ENCODE data around the gene MRRF. TPM values are rescaled to one million over a fixed set of nuclear protein-coding genes. Genes with fewer than 3 reads are reported as not detected.

Gene MRRF
- polyA plus RNA-seq, 1 experiment, result 35.1 TPM

- ChIA-PET POLR2A (no interaction called here), CTCF (interaction anchor here (0.6 kb wide), 1 partner anchor 257 kb away, joined by 3 read pairs; no protein-coding TSS in a partner anchor)
- no peaks in the 10 kb centered on the region for H3K36me3 ChIP-seq (ENCODE audit: control insufficient read depth, insufficient read depth, low read length)
- no peak for TF ChIP-seq CTCF (IDR thresholded peaks at IDR 0.05; ENCODE audit: insufficient read depth, low read depth, low read length)
- no peak overlapping the region for H3K4me3 ChIP-seq (ENCODE audit: low read depth, low read length)
- no peaks in the 10 kb centered on the region for H3K27me3 ChIP-seq (ENCODE audit: control insufficient read depth, insufficient read depth, low read length)
- no peak for DNase-seq (ENCODE audit: low read depth)
Measured at GRCh38 chr9:122261469-122261881, 3.2 kb upstream of the MRRF start.

GRCh38 chr9:122262073-122262472 lies 2.6 kb upstream of the MRRF start:
- no peak for DNase-seq (ENCODE audit: low read depth)
- H3K27me3 ChIP-seq (ENCODE audit: control insufficient read depth, insufficient read depth, low read length), result no peaks in the 10 kb centered on the region
- H3K36me3 ChIP-seq (ENCODE audit: control insufficient read depth, insufficient read depth, low read length), result no peaks in the 10 kb centered on the region
- ChIA-PET CTCF (no interaction called here), POLR2A (no interaction called here)
- H3K4me3 ChIP-seq (ENCODE audit: low read depth, low read length), result no peak overlapping the region
- TF ChIP-seq CTCF (IDR thresholded peaks at IDR 0.05; ENCODE audit: insufficient read depth, low read depth, low read length), result no peak

- TF ChIP-seq CTCF (IDR thresholded peaks at IDR 0.05; ENCODE audit: insufficient read depth, low read depth, low read length), result no peak
- no peaks in the 10 kb centered on the region for H3K36me3 ChIP-seq (ENCODE audit: control insufficient read depth, insufficient read depth, low read length)
- no peaks in the 10 kb centered on the region for H3K27me3 ChIP-seq (ENCODE audit: control insufficient read depth, insufficient read depth, low read length)
- peak overlapping the region; percentile 71 for H3K4me3 ChIP-seq (ENCODE audit: low read depth, low read length)
- DNase-seq (ENCODE audit: low read depth), result no peak
- ChIA-PET CTCF (interaction anchor here (1.3 to 2.0 kb wide), 6 partner anchors 12 to 140 kb away, joined by 3 to 8 read pairs (median 7); no protein-coding TSS in a partner anchor), POLR2A (no interaction called here)
Measured at GRCh38 chr9:122263699-122264349, 858 bp upstream of the MRRF start.

- no peak for DNase-seq (ENCODE audit: low read depth)
- no peaks in the 10 kb centered on the region for H3K27me3 ChIP-seq (ENCODE audit: control insufficient read depth, insufficient read depth, low read length)
- ChIA-PET CTCF (interaction anchor here (0.6 to 2.0 kb wide), 9 partner anchors 12 to 546 kb away, joined by 3 to 8 read pairs (median 6); no protein-coding TSS in a partner anchor), POLR2A (no interaction called here)
- peak overlapping the region; percentile 71 for H3K4me3 ChIP-seq (ENCODE audit: low read depth, low read length)
- TF ChIP-seq CTCF (IDR thresholded peaks at IDR 0.05; ENCODE audit: insufficient read depth, low read depth, low read length), result no peak
- no peaks in the 10 kb centered on the region for H3K36me3 ChIP-seq (ENCODE audit: control insufficient read depth, insufficient read depth, low read length)
Measured at GRCh38 chr9:122265149-122265915, 650 bp downstream of the MRRF start.

GRCh38 chr9:122268041-122268814 lies 3.5 kb downstream of the MRRF start:
- POLR2A ChIA-PET, result no interaction called here
- TF ChIP-seq CTCF (IDR thresholded peaks at IDR 0.05; ENCODE audit: insufficient read depth, low read depth, low read length), result no peak
- Histone ChIP-seq H3K27me3 (ENCODE audit: control insufficient read depth, insufficient read depth, low read length) (no peaks in the 10 kb centered on the region), H3K4me3 (ENCODE audit: low read depth, low read length) (no peak overlapping the region), H3K36me3 (ENCODE audit: control insufficient read depth, insufficient read depth, low read length) (peaks cover 4% of the 10 kb centered on the region; the same call in 1 of the 2 replicates)
- CTCF ChIA-PET, result interaction anchor here (1.8 to 2.1 kb wide), 2 partner anchors 23 to 169 kb away, joined by 4 read pairs; no protein-coding TSS in a partner anchor
- DNase-seq (ENCODE audit: low read depth), result no peak

Data from BJ (cell line).